HG02981 (cell line): ENCODE results near the gene SLC8A1.

Experiments
- ATAC-seq: cut with Tn5 transposase; IDR thresholded peaks from one replicate; pipeline ENCODE4 v1.9.1; 2021; ENCODE audit warnings: mild to moderate bottlenecking, moderate library complexity; ENCODE audit not compliant: unreplicated experiment

The SLC8A1 gene

DNA sequence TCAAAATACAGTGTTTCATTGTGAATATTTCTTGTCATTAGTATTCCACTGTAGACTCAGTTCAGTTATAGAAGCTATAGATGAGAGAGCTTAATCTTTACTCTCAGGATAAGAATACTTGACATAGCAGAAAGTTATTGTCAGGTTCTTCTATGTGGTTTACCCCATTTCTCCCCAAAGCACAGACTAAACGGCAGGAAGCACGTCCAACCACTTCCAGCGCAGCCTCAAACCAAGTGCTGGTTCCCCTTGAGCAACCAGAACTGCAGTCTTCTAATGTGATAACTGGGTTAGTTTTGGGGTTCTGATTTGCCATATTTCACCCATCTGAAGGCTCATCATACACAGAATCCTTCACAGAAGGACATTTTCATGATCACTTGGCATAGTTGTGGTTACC is 324.7 kb downstream of the SLC8A1 start:
- no peak for ATAC-seq

DNA sequence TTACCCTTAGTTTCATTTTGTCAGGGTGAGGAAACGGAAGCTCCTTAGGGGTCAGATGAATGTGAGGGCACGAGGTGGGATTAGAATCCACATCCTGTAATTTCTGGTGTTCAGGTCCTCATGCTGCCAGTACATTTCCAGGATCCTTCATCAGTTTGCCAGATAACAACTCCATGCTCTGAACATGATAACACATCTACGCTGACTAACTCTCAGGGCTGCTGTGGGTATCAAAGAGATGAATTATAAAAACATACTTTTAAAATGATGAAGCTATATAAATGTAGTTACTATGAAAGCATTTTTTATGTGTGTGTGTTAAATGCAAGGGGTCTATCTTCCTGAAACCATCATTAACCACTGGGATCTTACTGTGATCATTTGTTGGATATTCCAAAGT is 325.9 kb downstream of the SLC8A1 start:
- no peak for ATAC-seq

DNA sequence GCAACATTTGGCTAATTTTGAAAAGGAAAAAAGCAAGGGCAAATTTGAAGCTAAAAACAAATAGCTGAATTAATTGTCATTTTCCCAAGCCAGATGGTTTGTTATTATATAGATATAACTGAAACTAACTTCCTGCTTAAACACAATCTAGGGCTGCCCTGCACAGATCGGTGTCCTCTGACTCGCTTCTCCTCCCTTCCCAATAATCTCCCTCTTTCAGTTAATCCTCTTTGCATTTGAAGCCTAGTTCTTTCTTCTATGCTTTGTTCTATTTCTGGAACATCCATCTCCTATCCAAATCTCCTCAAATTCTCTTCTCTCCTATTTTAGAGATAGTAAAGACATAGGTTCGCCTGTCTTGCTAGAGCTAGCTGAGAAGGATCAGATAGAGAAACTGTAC is 328.1 kb downstream of the SLC8A1 start:
- ATAC-seq = no peak

DNA sequence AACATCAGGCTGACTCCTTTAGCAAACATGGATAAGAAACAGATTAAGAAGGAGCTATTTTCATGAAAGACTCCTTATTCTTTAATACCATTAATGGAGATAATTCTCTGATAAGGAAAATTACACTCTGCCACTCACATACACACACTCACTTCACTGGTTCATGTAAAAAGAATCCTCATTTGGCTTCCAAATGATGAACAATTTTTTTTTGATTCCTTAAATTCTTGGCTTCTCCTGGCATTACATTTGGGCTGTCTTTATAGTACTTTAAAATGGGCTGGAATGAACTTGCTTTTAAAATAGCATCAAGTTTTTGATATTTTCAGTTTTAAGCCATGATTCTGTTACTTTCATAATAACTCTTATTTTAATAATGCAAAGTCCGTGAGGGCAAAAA is 328.6 kb downstream of the SLC8A1 start:
- ATAC-seq = no peak

DNA sequence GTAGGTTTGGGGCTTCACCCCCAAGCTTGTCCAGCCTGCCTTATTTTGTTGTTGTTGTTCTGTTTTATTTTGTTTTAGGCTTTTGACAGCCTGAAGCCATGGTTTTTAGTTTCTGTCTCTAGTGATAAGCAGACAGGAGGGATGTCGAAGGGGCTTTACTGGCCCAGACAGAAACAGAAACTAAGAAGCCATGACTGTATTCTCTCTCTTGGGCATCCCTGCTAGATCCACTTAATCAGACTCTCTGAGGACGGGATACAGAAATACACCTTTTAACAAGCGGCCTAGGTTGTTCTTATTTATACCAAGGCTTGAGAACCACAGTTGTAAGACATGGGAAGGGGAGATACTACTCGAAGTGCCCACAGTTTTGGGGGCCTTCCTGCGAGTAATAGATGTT is 330.9 kb downstream of the SLC8A1 start:
- no peak for ATAC-seq

DNA sequence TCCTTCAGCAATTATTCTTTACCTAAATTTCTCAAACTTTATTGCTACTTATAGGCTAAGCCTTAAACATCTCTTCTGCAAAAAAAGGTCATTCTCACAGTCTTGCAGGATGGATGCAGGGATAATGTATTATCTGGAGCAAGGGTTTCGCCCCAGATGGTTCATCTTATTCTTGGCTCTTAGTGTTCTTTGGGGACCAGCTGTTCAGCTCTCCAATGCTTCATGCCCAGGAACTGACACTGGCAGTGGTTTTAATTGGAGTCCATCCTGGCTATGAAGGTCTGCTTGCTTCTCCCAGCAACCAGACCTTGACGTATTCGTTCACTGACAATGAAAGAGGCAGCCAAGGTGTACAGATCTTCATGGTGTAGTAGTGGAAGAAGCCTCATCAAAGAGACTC is 331.9 kb downstream of the SLC8A1 start:
- ATAC-seq = no peak

DNA sequence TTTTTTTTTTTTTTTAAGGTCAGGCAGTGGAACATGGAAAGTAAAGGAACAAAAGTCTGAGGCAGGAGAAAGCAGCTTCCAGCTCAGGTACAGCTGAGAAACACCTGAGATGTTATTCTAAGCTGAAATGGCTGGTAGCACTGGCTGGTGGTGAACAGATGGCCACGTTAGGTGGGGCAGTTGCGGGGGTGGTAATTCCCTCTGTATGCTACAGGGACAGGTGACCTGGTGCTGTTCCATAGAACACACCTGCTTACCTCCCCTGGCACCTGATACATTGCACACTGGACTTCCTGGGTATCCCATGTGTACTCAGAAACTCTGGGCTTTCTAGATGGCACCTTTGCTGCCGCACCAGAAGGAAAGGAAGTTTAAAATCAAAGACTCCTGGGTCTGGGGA is 333.3 kb downstream of the SLC8A1 start:
- ATAC-seq = no peak

DNA sequence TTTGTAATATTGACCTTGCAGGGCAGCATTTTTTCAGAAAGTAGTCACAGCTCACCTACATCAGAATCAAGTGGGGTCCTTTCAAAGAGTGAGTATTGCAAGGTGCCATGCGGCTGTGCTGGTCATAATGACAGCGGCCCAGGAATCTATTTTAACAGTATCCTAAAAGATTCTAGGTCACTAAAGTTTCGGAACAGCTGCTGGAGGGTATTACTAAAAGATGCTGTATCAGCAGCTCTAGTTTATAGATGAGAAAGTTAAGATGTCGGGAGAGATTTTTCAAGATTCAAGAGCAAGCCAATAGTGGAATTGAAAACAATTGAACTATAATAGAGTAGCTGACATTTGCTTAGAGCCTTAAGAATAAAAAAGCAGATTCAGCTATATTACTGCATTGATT is 336.0 kb downstream of the SLC8A1 start:
- no peak for ATAC-seq

DNA sequence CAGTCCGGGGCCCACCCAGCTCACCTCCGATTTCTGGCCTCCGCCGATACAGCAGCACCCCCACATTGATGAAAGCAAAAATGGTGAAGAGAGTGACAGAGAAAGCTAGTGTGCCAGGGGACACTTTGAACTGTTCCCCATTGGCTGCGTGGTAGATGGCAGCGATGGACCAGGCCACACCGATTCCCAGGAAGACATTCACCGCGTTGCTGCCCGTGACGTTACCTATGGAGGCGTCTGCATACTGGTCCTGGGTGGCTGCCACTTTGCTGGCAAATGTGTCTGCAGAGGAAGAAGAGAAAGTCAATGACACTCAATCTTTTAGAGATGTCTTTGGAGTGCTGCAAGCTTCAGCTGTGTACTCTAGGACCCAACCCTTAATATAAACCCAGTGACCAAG is 336.5 kb downstream of the SLC8A1 start:
- ATAC-seq = no peak

DNA sequence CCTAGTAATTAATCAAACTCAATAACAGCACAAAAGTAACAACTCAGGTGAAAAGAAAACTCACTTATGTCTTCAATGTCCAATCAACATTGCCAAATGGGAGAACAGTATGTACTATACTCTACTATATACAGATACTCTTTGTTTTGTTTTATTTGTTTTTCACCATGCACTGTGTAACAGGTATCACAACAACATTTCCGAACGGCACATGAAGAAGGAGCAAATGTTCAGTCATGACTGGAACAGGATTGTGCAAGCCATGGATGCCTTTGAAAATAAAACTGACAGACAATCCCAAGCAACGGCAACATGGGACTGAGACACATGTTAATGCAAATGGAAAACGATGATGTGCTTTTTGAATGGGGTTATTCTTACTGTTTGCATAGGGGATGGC is 337.9 kb downstream of the SLC8A1 start:
- no peak for ATAC-seq

DNA sequence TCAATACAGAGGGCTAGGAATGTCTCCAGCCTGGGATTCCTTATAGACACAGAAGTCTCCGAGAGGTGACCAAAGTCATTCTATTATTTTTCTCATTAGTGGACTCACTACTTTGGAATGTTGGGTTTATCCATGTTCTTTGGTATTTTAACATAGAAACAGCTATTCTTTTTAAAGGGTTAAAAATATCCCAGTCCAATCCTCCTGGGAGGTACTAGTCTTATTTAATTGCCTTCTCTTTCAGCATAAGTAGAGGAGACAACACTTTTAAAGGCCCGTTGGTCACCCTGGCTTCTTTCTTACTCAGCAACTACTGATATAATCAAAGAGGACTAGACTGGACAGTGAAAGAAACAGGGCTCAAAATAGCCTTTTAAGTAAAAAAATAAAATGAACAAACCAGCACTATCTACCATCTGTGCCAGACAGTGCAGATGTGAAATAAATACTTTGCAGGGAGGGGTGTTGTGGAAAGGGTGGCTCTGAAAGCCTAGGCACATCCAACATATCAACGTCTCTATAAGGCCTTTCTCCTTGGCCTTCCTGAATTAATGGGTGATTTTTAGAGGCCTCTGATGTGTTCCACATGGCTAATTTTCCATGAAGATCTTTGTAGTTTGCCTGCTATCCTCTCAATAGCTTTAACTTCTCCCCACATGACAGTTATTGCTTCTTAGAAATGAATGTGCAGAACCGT is 338.5 kb downstream of the SLC8A1 start:
- ATAC-seq = no peak

DNA sequence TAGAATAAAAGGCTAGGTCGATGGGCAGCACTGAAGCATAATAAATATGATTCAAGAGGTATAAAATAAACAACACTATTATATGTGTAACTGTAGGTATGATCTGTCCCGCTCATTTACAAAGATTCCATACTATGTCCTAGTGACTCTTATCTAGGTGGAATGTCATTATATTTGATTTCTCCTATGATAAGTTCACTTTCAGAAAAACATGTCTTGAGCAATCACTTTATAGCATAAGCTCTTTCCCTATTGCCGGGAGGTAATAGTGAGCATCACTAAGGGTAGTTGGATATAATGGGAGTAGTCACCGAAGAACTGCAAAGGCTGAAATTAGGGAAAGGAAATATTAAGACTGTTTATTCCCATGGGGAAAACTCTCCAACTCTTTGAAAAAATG is 342.5 kb downstream of the SLC8A1 start:
- ATAC-seq = no peak

DNA sequence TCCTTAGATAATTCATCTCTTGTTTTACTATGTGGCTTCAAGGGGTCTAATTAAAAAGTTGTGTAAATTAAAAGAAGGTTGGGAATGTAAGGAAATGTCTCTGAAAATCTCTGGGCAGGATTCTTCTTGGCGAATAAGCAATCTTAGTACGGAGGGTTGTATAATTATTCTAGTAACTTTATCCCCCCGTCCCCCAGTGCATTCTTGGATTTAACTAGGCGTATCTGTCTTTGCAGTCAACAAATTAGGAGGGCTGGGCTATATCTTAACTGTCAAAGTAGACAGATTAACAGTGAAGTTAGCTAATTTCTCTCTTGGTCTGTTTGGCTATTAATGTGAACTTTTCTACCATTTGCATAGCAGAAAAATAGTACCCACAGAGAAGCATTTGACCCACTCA is 343.0 kb downstream of the SLC8A1 start:
- no peak for ATAC-seq

DNA sequence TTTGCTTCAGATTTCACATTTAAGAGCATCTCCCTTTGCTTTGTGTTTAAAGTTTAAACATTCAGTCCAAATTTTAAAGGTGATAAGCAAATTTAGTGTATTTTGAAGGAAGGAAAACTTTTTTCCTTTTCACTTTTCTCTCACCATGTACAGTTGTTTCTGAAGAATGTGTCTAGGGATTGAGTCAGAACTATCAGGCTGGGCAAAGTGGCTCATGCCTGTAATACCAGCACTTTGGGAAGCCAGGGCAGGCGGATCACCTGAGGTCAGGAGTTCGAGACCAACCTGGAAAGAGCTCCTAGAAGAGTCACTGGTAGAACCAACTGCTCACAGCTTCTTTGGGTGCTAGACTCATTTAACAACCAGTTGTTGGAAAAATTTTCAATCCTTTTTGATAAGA is 345.8 kb downstream of the SLC8A1 start:
- ATAC-seq = no peak

DNA sequence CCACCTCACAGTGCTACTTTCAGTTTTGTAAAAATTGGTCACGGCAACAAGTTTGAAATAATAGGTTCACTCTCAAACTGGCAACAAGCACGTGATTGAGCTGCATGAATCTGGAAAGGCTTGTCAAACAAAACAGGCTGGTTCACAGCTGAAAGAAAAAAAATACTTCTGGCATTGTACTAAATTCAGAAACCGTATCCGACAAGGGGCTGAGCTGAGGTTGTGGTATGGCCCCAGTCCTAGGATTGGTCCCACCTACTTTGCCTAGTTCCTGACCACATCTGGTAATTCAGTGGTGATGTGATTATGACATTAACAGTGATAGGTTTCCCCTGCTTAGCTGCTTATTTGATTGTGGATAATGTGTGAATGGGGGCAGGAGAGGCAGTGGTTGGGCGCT is 346.3 kb downstream of the SLC8A1 start:
- ATAC-seq = no peak

DNA sequence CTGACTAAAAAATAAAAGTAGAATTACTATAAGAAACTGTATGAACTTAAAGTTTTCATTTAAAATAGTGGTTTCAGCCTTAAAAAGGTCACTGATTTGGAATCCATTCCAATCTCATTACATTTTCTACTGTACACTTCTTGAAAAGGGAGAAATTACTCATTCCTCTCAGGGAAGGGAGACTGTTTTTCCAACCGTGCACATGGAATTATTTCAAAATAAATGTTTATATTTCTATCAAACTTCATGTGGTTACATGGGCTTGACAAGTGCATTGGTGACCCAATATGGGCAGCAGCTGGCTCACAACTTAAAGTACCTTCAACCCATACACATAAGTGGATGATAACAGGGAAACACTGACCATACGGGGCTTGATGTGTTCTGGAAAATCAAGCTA is 348.3 kb downstream of the SLC8A1 start:
- ATAC-seq = no peak

DNA sequence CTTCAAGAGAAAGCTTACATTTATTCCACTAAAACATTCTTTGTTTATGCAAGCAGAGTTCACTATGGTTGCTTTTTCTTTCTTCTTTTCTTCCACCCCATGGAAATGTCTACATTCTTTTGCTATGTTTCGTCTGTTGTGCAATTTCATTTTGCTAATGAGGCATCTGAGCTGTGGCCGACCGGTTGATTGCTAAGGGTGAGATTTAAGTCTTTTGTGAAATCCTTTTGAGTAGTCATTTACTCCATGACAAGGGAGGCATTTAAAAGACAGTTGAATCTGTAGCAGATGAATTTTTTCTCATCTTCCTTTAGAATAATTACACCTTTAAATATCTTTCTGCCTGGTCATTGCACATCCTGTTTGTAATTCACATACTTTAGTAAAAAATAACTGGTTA is 348.7 kb downstream of the SLC8A1 start:
- ATAC-seq = no peak

DNA sequence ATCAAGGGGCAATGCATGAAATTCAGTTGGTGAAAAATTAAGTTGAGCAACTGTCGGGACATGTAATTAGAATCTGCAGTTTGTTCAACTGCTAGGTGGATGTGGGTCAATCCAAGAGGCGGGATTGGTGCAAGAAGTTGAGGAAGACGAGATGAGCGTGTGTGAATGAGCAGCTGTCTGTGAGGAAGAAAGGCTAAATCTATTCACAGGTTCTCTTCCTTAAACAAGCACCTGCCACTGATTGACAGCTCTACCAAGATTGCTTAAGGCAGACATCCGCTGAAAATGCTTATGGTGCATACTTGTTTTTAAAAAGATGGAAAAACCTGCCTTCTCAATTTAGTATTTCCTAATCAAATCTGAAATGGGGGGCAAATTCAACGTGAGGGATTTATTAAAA is 349.4 kb downstream of the SLC8A1 start:
- no peak for ATAC-seq

DNA sequence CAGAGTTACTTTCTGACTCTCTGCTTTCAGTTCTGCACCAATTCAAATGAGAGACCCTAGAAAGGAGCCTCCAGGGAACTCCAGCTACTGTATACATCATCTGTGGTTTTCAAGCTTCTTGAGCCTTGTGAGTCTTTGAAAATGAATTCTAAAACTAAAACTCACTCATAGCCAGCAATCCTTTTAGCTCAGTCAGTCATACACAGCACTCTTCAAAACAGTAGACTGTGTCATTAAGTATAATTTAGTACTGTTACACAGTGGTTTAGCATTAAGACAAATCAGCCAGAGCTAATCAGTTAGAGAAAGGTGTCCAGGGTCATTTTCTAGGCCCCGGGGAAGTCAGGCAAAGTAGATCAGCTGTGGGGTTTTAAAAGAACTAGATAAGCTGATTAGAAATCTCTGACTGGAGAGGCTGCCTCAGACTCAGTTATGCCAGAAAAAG is 350.7 kb downstream of the SLC8A1 start:
- ATAC-seq = peak; percentile 79

DNA sequence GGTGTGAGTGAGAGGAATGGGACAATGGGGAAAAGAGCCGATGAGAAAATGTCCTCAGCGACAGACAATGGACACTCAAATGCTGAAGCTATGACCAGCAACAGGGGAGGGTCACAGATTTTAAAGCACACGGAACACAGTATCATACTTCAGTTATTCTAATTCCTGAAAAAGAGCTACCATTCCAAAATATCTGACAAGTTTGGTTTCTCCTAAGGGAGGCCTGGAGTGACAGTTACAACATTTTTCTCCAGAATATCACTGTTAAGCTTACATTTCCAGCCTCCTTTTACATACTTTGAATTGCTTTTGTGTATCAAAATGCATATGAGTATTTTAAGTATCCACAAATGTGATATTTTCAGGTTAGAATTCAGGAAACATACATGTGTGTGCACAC is 351.2 kb downstream of the SLC8A1 start:
- no peak for ATAC-seq

DNA sequence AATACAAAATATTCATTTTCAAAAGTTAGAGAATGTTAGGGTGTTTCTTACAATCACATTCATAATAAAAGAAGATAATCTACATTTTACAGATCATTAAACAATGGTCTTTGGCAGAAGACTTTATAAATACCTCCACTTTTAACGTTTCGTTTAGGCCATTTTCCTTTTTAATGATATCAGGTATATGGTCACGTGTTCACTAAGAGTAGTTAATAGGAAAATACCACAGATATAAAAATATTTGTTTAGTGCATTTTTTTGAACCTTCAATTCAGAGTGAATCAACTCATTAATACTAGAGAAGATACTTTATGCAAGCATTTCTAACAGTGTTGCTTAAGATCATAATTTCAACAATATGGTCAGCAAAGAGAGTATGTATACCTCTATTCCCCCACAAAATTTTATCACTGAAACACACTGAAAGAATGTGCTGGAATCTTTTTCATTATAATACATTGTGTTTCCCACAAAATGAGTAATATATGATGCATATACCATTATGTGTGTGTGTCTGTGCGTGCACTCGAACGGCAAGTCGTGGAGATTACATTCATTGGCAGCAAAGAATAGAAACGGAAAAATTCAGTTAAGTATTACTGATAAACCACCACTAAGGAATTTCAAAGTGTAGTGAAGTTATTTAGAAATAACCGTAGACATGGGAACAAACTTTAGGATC is 353.0 kb downstream of the SLC8A1 start:
- ATAC-seq = no peak

DNA sequence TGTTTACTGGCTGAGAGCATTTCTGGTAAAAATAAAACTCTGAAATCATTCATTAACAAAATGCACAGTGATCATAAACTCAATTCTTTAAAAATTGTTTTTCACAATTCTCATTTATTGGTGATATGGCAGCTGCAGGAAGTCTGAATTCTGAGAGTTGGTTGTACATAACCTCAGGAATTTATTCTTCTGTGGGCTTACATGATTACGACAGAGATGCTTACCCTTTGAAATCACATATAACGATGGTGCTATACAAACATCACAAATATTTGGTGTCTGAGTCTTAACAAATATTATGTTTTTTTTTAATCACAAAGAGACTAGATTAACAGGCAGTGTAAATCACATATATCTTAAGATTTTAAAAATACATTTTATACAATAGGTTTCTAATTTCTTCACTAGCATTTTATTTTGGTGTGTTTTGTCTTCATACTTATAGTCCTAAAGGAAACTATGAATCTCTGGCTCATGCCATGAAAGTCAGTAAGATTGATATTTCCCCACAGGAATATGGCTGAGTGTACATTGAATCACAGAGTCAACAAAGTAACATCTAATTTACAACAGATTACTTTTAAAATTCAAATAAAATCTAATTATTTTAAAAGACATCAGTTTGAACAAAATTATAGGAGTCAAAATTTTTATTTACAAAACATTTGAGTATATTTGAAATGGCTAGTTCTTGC is 354.1 kb downstream of the SLC8A1 start:
- ATAC-seq = no peak
